HG02938 (cell line): ENCODE data around the gene CAMK2B.

Experiments
- ATAC-seq: cut with Tn5 transposase; IDR thresholded peaks from one replicate; pipeline ENCODE4 v1.9.1; 2021; ENCODE audit warnings: mild to moderate bottlenecking, moderate library complexity; ENCODE audit not compliant: unreplicated experiment

CAMK2B gene

GRCh38 chr7:44196450-44196872 is 128.9 kb downstream of the CAMK2B start:
- no peak for ATAC-seq

DNA sequence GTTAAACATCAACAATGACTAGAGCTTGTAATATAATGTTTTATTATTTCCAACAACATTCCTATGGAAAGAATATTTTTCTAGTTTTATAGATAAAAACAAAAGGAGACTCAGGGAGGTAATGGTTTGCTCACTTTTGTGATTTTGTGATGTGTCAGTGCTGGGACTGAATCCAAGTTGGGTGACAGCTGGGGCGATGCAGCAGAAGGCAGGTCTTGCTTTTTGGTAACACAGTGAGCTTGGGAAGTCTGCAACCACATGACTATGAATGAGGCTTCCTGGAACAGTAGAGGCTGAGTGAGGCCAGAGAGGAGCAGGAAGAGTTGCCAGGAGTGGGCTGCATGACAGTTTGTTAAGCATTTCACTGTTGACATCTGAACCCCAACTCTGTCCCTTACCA is 129.5 kb downstream of the CAMK2B start:
- no peak for ATAC-seq

DNA sequence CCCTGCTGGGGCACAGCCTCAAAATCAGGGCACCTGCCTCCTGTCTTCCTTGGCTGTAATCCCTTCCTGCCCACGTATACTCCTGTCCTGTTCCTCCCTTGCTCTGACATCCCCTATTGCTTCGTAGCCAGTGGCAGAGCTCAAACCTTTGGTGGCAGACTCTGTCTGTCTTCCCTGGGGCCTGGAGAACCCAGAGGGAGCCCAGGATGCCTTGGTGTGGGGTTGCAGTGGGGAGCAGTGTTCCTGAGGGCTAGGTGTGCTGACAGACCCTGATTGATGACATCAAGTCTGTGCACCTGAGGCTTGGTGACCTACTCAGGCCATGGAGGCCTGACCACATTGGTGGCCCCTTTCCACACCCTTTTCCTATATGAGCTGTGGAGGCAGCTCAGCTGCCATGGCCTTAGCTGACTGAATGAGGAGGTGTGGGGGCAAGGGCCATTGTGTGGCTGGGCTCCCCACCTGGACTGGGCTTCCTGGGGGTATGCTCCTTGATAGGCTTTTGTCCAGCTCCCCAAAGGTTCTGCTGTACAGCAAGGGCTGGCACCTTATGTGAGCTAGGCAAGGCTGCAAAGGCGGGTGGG is 130.7 kb downstream of the CAMK2B start:
- ATAC-seq, result no peak

GRCh38 chr7:44194069-44194468 is 131.3 kb downstream of the CAMK2B start:
- ATAC-seq, result no peak

- ATAC-seq, result no peak
These were observed 132.2 kb downstream of the CAMK2B start for GRCh38 chr7:44193011-44193802.

DNA sequence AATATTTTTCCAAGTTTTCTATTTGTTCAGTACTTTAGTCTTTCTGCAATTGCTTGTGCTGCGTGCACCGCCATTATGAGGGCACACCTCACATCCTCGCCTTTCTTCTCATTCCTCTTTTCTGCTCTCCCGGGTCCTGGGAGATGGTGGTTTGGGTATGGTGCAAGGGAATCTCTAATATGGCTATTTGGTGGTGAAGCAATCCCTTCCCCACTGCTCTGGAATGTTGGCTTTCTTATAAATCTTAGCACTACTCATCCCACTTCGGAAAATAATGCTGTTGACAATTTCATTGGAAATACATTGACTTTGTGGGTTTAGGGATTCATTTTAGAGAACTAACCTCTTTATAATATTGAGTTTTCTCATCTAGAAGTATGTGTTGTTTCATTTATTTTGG is 134.2 kb downstream of the CAMK2B start:
- no peak for ATAC-seq

GRCh38 chr7:44189993-44190872 is 135.2 kb downstream of the CAMK2B start:
- no peak for ATAC-seq

DNA sequence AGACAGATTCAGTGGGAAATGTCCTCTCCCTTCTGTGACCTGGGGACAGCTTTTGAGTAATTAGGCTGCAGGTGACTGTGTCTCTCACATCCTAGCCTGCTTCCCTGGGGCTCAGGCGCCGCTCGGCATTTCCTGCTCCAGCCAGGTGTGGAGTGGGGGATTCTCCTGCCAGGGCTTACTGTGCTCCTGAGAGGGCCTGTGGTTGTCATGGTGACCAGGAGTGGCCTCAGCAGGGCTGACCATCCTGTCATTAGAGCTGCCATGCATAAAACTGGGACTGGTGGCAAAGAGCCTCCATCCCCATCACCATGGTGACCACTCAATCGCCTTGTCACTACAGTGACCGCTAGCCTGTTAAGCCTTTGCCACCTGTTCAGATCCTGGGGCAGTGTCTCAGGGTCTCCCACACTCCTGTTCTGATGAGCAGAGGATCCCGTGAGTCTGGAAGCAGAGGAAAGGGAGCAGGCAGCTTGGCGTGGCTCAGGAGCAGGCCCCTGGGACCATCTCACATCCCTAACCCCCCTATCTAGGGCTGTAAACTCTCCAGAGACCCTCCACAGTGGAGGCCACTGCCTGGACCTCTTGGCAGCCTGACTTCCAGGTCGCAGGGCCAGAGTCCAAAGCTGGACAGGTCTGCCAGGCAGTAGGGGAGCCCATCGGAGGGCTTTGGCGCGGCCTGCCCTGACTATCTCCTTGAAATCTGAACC is 136.0 kb downstream of the CAMK2B start, which contains the start of gene GCK:
Gene GCK, minus strand, starts transcription at position 154 of the 707 bp plus-strand sequence. CDS start 486 bp downstream, outside the sequence.
- no peak for ATAC-seq

- ATAC-seq, result no peak
These were observed 136.7 kb downstream of the CAMK2B start for GRCh38 chr7:44188480-44189225.

GRCh38 chr7:44187636-44188416 is 137.6 kb downstream of the CAMK2B start:
- ATAC-seq, result no peak

DNA sequence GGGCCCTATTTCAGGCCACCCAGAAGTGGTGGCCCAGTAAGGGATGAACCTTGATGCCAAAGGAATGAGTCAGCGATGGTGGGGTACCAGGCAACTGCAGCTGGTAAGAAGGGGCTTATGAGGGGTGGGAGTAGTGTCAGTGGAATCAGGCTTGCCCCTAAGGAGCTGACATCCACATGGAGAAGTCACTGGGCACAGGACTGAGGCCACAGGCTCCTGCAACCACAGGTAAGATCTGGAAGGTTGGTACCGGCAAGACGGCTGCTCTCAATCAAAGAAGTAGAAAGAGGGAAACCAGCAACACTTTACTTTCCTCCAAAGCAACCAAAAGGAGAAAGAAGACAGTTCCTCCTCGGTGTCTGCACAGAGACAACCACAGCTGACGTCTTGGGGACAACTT is 138.7 kb downstream of the CAMK2B start:
- no peak for ATAC-seq

DNA sequence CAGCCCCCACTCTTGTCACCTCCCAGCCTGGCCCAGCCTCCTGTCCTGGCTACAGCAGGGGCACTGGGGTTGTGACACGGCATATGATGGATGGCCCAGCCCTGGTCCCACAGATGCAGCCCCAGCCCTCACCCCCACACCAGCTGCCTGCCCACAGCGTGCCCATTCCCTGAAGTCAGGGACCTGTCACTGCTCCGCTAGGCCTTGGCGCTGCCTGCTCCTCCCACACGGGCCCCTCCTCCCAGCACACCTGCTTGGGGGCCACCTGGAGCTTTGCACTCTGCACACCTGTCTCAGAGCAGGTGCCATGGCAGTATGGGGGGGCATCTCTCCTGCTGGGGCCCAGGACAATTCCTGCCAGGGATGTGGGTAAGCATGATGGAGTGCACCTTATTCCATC is 139.7 kb downstream of the CAMK2B start:
- ATAC-seq, result no peak

DNA sequence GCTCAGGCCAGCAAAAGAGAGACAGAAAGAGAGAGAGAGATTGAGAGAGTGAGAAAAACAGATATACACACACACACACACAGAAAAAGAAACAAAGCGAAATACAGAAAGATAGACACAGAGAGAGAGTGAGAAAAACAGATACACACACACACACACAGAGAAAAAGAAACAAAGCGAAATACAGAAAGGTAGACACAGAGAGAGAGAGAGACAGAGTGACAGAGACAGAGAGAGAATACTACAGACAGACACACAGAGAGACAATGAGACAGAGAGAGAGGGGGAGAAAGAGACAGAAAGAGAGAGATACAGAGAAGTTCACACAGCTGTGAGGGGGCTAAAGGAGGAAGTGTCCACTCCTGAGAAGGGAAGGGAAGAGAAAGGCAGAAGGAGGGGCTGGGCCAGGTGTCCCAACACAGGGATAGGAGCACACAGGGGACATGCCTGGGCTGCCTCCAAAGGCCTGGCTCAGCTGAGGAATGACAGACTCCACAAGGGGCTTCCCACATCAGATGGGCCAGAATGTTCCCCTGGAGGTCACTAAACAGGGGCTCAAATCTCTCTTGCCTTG is 140.4 kb downstream of the CAMK2B start:
- no peak for ATAC-seq

DNA sequence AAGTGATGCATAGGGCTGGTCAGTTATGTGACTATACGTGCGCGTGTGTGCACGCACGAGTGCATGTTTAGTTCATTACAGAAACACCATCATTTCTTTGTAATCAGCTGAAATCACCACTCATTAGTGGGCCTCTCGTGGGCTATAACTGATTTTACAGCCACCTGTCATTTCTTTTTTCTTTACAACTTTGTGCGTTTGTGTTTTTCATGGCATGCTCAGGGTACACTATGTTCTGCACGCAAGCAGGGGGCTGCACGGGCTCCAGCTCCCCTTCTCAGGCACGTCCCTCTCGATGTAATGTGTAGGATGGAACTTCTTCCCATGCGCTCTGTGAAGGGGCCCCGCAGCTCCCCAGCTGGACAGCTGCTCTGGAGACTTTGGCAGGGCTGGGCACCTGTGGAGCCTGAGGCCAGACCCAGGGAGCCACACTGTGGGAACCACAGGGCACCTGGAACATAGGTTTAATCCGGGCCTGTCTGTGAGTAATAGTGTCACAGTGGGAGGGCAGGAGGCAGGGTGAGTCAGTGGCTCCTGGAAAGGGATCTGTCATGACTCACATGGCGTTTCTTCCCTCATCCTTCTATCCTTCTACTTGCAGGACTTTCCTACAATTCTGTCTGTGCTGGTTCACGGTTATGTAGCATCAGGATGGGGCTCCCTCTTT is 141.1 kb downstream of the CAMK2B start:
- ATAC-seq, result no peak

- no peak for ATAC-seq
These were observed 142.0 kb downstream of the CAMK2B start for GRCh38 chr7:44183386-44183785.

- no peak for ATAC-seq
These were observed 142.6 kb downstream of the CAMK2B start for GRCh38 chr7:44182827-44183226.

DNA sequence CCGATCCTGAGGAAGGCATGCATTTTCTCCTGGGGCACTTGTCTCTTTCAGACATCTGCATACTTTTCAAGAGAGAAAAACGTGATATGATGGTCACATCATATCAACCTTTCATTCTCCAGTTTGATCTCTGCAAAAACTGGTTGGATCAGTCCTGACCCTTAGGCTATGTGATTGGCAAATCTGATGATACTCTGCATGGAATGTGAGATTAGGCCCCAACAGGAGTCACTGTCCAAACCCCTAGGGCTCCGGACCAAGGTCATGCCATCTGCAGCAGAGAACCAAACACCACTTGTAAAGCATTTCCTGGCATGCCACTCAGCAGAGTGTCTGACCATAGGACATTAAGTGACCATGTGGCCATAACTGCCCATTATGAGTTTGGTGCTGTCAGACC is 144.8 kb downstream of the CAMK2B start:
- ATAC-seq, result no peak

DNA sequence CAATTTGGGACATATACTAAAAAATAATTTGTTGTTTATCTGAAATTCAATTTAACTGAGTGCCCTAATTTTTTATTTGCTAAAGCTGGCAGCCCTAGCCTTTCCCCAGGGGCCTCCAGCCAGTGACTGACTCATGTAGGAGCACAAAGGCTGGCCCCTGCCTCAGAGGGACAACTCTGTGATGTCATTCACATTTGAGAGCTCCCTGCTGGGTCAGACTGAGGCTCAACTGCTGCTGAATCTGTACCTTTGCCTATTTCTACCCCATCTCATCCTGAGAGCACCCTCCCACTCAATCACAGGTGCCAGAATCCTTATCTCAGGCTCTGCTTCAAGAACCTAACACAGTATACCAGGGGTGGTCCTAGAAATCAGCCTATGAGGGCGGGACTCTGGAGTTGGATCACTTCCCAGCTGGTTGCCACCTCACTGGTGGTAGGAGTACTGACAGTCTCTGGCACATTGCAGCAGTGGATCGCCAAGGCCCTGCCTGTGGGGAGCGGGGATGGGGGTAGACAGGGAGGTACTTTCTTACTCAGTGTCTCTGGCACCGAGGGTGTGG is 147.7 kb downstream of the CAMK2B start:
- ATAC-seq, result no peak
